Left renal cortex interstitium (tissue), 4 donors: ENCODE measurements around the gene CAMTA1. TPM values are rescaled to one million over a fixed set of nuclear protein-coding genes. Genes with fewer than 3 reads are reported as not detected.

Experiments
- DNase-seq, 4 donors: peaks; one replicate each; pipeline ENCODE4 v3.0.0-alpha.2; 2013; ENCODE audit warnings: low read depth in 4 of 4, low spot score in 2 of 4, missing footprints in 1 of 4
- polyA plus RNA-seq, 4 donors: library from polyadenylated mRNA; unstranded; fragments of 120-200 nt; gene quantifications; one replicate each; pipeline ENCODE4 v1.2.1, GENCODE V29; 2013; ENCODE audit not compliant: insufficient read length in 4 of 4

CAMTA1 gene
- polyA plus RNA-seq, 4 donors: 76.8 to 91.3 (median 85.3) TPM

GRCh38 chr1:7643530-7643929 is 858.3 kb downstream of the CAMTA1 start:
- DNase-seq: no peak

- DNase-seq: no peak
Measured at GRCh38 chr1:7644086-7644485, 858.8 kb downstream of the CAMTA1 start.

DNA sequence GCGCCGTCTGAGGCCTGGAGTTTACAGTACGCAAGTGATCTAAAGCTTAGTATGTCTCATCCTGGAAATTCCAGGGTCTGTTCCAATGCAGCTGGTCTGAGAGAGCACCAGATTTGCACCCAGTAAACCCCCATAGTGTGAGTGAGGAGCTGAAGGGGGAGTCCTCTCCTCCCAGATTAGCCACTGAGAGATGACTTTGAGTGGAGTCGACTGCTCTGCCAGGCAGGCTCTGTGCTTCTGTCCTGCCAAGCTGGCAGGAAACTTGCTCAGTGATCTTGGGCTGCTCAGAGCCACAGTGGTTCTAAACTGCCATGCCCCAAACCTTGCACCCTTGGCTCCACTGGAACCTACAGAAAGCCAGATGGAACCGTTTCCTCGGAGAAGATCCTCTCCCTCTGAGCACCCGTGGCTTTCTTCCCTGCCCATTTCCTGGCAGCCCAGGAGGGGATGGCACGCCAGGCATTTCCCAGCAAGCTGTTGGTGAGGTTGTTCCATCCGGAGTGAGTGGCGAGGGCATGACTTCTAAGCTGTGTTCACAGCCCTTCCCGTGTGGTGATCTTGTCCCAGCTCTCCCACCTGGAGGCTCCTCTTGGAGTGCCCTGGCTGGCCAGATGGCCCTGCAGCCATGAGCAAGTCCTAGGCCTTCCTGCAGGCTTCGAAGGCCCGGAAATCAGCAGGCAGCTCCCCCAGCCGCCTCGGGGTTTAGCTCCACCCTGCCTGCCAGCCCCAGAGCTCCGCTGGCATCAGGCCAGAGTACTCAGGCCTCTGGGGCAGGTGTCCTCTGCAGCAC is 859.9 kb downstream of the CAMTA1 start:
- DNase-seq: no peak

GRCh38 chr1:7645751-7646048 is 860.4 kb downstream of the CAMTA1 start:
- no peak for DNase-seq

GRCh38 chr1:7646164-7646563 is 860.9 kb downstream of the CAMTA1 start:
- DNase-seq: no peak

GRCh38 chr1:7646981-7647901 is 862.0 kb downstream of the CAMTA1 start:
- no peak for DNase-seq

- DNase-seq: no peak
Measured at GRCh38 chr1:7648761-7649384, 863.6 kb downstream of the CAMTA1 start.

DNA sequence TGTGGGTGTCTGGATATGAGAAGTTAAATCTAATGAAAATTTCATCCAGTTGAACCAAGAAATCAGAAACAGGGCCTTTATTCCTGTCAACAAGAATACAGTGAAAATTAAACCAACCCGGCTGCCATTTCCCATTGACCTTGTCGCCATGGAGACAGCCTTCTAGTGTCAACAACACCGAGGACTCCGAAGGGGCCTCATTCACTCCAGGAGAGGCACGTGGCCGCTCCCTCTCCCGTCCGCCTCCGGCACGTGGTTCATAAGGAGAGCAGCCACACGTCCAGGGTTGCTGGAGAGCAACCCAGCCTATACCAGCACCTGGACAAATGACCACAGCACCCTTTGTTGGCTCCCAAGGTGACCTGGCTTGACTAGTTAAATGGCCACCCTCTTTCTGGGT is 865.5 kb downstream of the CAMTA1 start:
- DNase-seq: no peak

- no peak for DNase-seq
Measured at GRCh38 chr1:7651203-7651602, 865.9 kb downstream of the CAMTA1 start.

DNA sequence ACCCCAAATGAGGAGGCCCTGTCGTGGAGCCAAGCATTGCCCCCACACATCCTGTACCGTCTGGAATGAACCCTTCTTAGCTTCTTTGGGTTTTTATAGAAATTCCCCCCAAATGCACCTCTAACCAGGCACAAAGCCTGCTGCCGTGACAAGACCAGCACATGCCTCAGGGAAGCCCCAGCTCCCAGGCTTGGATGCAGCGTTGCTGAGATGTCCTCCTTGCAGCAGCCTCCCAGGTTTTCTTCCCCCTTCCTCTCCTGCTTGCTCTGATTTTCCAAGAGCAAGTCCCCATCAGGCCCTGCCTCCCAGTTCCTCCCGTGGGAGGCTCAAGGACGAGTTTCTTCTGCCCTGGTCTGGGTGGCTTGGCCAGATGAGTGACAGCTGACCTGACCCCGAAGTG is 866.8 kb downstream of the CAMTA1 start:
- no peak for DNase-seq

- no peak for DNase-seq
Measured at GRCh38 chr1:7652515-7653098, 867.4 kb downstream of the CAMTA1 start.

- DNase-seq: no peak
Measured at GRCh38 chr1:7654725-7655124, 869.5 kb downstream of the CAMTA1 start.

DNA sequence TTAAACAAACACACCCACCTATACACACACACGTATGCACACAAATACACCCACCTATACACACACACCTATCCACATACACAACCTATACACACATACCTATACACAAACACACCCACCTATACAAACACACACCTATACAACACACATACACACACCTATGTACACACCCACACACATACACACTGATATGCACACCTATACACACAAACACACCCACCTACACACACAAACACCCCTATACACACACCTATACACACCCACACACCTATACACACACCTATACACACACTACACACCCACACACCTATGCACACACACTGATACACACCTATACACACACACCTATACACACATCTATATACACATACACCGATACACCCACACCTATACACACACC is 870.1 kb downstream of the CAMTA1 start:
- DNase-seq: no peak

GRCh38 chr1:7656557-7657215 is 871.4 kb downstream of the CAMTA1 start:
- no peak for DNase-seq

- no peak for DNase-seq
Measured at GRCh38 chr1:7657287-7658016, 872.2 kb downstream of the CAMTA1 start.

GRCh38 chr1:7658099-7658498 is 872.8 kb downstream of the CAMTA1 start:
- no peak for DNase-seq

GRCh38 chr1:7659514-7659913 is 874.3 kb downstream of the CAMTA1 start:
- DNase-seq: no peak

DNA sequence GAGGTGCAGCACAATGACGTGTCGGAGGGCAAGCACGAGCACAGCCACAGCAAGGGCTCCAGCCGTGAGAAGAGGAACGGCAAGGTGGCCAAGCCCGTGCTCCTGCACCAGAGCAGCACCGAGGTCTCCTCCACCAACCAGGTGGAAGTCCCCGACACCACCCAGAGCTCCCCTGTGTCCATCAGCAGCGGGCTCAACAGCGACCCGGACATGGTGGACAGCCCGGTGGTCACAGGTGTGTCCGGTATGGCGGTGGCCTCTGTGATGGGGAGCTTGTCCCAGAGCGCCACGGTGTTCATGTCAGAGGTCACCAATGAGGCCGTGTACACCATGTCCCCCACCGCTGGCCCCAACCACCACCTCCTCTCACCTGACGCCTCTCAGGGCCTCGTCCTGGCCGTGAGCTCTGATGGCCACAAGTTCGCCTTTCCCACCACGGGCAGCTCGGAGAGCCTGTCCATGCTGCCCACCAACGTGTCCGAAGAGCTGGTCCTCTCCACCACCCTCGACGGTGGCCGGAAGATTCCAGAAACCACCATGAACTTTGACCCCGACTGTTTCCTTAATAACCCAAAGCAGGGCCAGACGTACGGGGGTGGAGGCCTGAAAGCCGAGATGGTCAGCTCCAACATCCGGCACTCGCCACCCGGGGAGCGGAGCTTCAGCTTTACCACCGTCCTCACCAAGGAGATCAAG is 878.3 kb downstream of the CAMTA1 start:
- DNase-seq: no peak

- no peak for DNase-seq
Measured at GRCh38 chr1:7664147-7664892, 879.1 kb downstream of the CAMTA1 start.
